Colonic mucosa (tissue), 4 donors: ENCODE results near the gene MSTO1. TPM values are rescaled to one million over a fixed set of nuclear protein-coding genes. Genes with fewer than 3 reads are reported as not detected.
"Not testable (repeated sequence)": the region's sequence is repeated elsewhere in the genome, so short reads cannot be mapped to it uniquely, and the experiment has no call there.

Source experiments
- DNase-seq: peaks from one replicate; pipeline ENCODE4 v3.0.0-alpha.2; 2020
- H3K27ac ChIP-seq: fragments of 200-600 bp; one replicate; pipeline ENCODE4 v1.8.0; 2021
- H3K27me3 ChIP-seq: fragments of 200-600 bp; one replicate; pipeline ENCODE4 v1.8.0; 2021
- H3K36me3 ChIP-seq: fragments of 200-600 bp; one replicate; pipeline ENCODE4 v1.8.0; 2021
- H3K4me1 ChIP-seq: fragments of 200-600 bp; one replicate; pipeline ENCODE4 v1.8.0; 2021; ENCODE audit warnings: mild to moderate bottlenecking
- H3K4me3 ChIP-seq: fragments of 200-600 bp; one replicate; pipeline ENCODE4 v1.8.0; 2021
- H3K9ac ChIP-seq, 2 donors: one replicate each; pipeline ENCODE4 v1.7.0; 2013; ENCODE audit warnings: control low read depth in 2 of 2, low read depth in 2 of 2, low read length in 2 of 2
- H3K9me3 ChIP-seq: fragments of 200-600 bp; one replicate; pipeline ENCODE4 v1.8.0; 2021
- CTCF ChIP-seq: fragments of 200-600 bp; IDR thresholded peaks from one replicate; pipeline ENCODE4 v1.8.0; 2022; ENCODE audit warnings: antibody characterized with exemption, mild to moderate bottlenecking
- intact Hi-C: fragments of 100-400 bp; cut with DNase I; formaldehyde crosslinking; loops from one replicate; pipeline ENCODE4 v1.14.1; 2022
- total RNA-seq, 2 donors: library from RNA; stranded (reverse); fragmentation: NEBNext Ultra II Directional in 1 of 2; extraction: Animal tissue kit (Norgen Biotek cat#: 25700) in 1 of 2; gene quantifications; one replicate each; pipeline ENCODE4 v1.2.1, GENCODE V29; 2021
- donor health status: healthy.
- donor health status: DM: no; HTN: no; CAD: no.
- donor health status: DM: no; HTN: no; CAD: no.

MSTO1 gene
- 10 to 100 TPM; 15.5 to 26.2 TPM for total RNA-seq

- DNase-seq, result peak; percentile 96
- H3K9ac ChIP-seq, result peak within 1 kb of the TSS; percentile 56 to 74
- no peaks in the 10 kb centered on the region for H3K4me1 ChIP-seq
- intact Hi-C loops, result no loop called here
- peak within 1 kb of the TSS; percentile 64 for H3K27ac ChIP-seq
- no peaks in the 10 kb centered on the region for H3K36me3 ChIP-seq
- peak within 1 kb of the TSS; percentile 61 for H3K4me3 ChIP-seq
- no peak for TF ChIP-seq CTCF
- H3K9me3 ChIP-seq, result no peaks in the 10 kb centered on the region
- no peaks in the 10 kb centered on the region for H3K27me3 ChIP-seq
These were observed at the start of gene MSTO1 for GRCh38 chr1:155609515-155610256. TSS of gene MSTO1 (plus strand) at chr1:155610218. CDS start at chr1:155610249, 31 bp downstream.

GRCh38 chr1:155561779-155562580 is 48.0 kb upstream of the MSTO1 start:
- Histone ChIP-seq H3K9ac (peak overlapping the region; percentile 76 to 95), H3K27ac (peak overlapping the region; percentile 96), H3K4me3 (peak overlapping the region; percentile 89)
- H3K4me1 ChIP-seq, H3K9me3 ChIP-seq, intact Hi-C loops, H3K27me3 ChIP-seq, H3K36me3 ChIP-seq: not testable (repeated sequence)
- DNase-seq, result peak; percentile 52

- H3K4me3 ChIP-seq, result peak within 1 kb of the TSS; percentile 89
- no peaks in the 10 kb centered on the region for H3K36me3 ChIP-seq
- H3K4me1 ChIP-seq, result peaks cover 6% of the 10 kb centered on the region
- peak; percentile 95 for DNase-seq
- intact Hi-C loops, result no loop called here
- peak within 1 kb of the TSS; percentile 84 to 95 for H3K9ac ChIP-seq
- no peaks in the 10 kb centered on the region for H3K9me3 ChIP-seq
- peak within 1 kb of the TSS; percentile 96 for H3K27ac ChIP-seq
- no peak for TF ChIP-seq CTCF
- H3K27me3 ChIP-seq, result no peaks in the 10 kb centered on the region
These were observed 47.2 kb upstream of the MSTO1 start, which contains the start of gene ASH1L for GRCh38 chr1:155562581-155563376. TSS of gene ASH1L (minus strand) at chr1:155562803. CDS start at chr1:155521519, 41,284 bp downstream.

- intact Hi-C loops, H3K4me1 ChIP-seq, H3K27me3 ChIP-seq, H3K9me3 ChIP-seq, DNase-seq, H3K36me3 ChIP-seq: not testable (repeated sequence)
- Histone ChIP-seq H3K4me3 (peak overlapping the region; percentile 89), H3K9ac (peak overlapping the region; percentile 84 to 85), H3K27ac (peak overlapping the region; percentile 96)
These were observed 46.5 kb upstream of the MSTO1 start for GRCh38 chr1:155563377-155564022.

GRCh38 chr1:155569988-155570592 is 39.9 kb upstream of the MSTO1 start:
- H3K36me3 ChIP-seq, result no peaks in the 10 kb centered on the region
- intact Hi-C loops, result no loop called here
- TF ChIP-seq CTCF, result no peak
- no peaks in the 10 kb centered on the region for H3K27me3 ChIP-seq
- H3K27ac ChIP-seq, result no peak overlapping the region
- no peaks in the 10 kb centered on the region for H3K4me1 ChIP-seq
- no peak for DNase-seq
- no peaks in the 10 kb centered on the region for H3K9me3 ChIP-seq
- H3K9ac ChIP-seq, result no peak overlapping the region
- H3K4me3 ChIP-seq, result no peak overlapping the region
